Stomach smooth muscle (tissue), 2 donors: Measurements from ENCODE around the gene SDHB.

ENCODE experiments used
- H3K27ac ChIP-seq: one replicate; pipeline ENCODE4 v1.7.0; 2013; ENCODE audit warnings: mild to moderate bottlenecking, low read length, inconsistent platforms
- H3K27me3 ChIP-seq, 2 donors: one replicate each; pipeline ENCODE4 v1.7.0; 2013; ENCODE audit warnings: low read length in 2 of 2; ENCODE audit not compliant: insufficient read depth in 2 of 2, control insufficient read depth in 1 of 2
- H3K36me3 ChIP-seq, 2 donors: one replicate each; pipeline ENCODE4 v1.7.0; 2013; ENCODE audit warnings: low read length in 2 of 2; ENCODE audit not compliant: control insufficient read depth in 2 of 2, insufficient read depth in 2 of 2
- H3K4me1 ChIP-seq: one replicate; pipeline ENCODE4 v1.7.0; 2013; ENCODE audit warnings: low read length; ENCODE audit not compliant: control insufficient read depth, insufficient read depth
- H3K4me3 ChIP-seq, 2 donors: one replicate each; pipeline ENCODE4 v1.7.0; 2013; ENCODE audit warnings: low read length in 2 of 2
- H3K9ac ChIP-seq, 2 donors: one replicate each; pipeline ENCODE4 v1.7.0; 2013; ENCODE audit warnings: low read length in 2 of 2, mild to moderate bottlenecking in 1 of 2
- H3K9me3 ChIP-seq, 2 donors: one replicate each; pipeline ENCODE4 v1.7.0; 2013; ENCODE audit warnings: low read length in 2 of 2; ENCODE audit not compliant: control insufficient read depth in 2 of 2
- donor health status: healthy.
- donor health status: Pancreatic carcinoma.

SDHB gene

DNA sequence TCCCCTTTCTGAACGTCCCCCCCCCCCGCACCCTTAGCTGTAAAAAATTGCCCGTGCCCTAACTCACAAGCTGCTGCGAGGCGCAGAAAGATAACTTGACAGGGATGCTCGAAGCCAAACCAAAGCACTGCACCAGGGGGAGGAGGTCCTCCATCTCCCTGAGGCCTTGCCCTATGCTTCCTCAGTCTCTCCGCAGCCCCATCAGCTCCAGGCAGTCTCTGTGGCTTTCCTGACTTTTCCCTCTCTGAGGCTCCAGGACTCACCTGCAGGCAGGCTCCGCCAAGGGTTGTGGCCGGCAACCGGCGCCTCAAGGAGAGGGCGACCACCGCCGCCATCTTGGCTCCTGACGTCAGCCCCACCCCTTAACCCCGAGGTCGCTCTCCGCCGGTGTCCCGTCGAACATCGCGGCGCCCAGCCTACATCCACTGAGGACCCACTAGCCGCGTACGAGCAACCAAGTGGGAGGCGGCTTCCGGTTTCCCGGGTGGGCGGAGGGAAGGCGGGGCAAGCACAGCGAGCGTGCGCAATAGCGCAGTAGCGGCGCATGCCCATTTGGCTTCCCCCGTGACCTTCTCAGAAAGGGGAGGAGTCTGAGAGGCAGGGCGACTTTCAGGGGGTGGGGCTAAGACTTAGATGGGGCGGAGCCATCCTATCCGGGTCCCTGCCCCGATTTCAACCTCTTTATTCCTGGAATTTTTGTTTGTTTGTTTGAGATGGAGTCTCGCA, at the start of gene SDHB:
Gene SDHB (minus strand): TSS at position 348 of the 726 bp plus-strand sequence. CDS start 13 bp downstream, at position 335.
- Histone ChIP-seq H3K9ac (peak within 1 kb of the TSS; percentile 96 to 98), H3K4me3 (peak within 1 kb of the TSS; percentile 99 to 100), H3K9me3 (no peaks in the 10 kb centered on the region), H3K4me1 (peaks cover 16% of the 10 kb centered on the region), H3K36me3 (peaks cover 6% of the 10 kb centered on the region in 2 donors), H3K27ac (peak within 1 kb of the TSS; percentile 88), H3K27me3 (no peaks in the 10 kb centered on the region)

DNA sequence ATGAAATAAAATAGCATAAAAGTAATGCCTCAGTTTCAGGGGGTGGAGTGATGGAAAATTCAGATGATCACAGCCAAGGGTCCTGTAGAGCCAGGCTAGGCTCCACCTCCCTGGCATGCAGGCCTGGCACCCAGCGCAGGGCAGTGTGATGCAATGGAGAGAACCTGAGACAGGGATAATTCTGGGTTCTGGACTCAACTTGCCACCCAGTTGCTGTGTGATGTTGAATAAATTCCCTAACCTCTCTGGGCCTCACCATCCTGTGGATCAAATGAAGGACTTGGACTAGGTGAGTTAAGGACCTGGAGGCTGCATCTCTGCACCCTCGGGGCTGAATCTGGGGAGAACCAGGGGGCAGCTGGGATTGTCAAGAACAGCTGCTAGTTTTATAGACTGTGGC, 48.4 kb upstream of the SDHB start:
- Histone ChIP-seq H3K36me3 (no peaks in the 10 kb centered on the region), H3K27me3 (peaks cover 0 to 2% of the 10 kb centered on the region in 2 donors), H3K9me3 (no peaks in the 10 kb centered on the region), H3K4me1 (no peaks in the 10 kb centered on the region), H3K9ac (no peak overlapping the region), H3K4me3 (no peak overlapping the region), H3K27ac (no peak overlapping the region)

DNA sequence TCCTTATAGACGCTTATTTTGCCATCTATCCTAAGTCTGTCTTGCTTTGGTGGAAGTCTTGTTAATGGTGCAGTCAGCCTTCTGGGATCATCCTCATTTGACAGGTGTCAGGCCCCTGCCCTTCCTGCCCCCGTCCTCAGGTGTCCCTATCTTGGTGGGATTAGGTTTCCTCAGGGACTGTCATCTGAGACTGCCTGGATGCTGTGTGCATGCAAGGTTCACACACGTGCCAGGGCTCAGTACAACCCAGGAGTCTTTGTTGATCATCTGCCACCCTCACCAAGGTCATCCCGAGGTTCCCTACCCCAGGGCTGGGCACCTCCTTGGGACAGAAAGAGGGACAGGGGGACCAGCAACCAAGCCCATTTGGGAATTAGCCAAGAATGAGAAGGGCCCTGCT, 47.4 kb upstream of the SDHB start:
- Histone ChIP-seq H3K4me1 (peaks cover 2% of the 10 kb centered on the region), H3K9ac (no peak overlapping the region), H3K9me3 (no peaks in the 10 kb centered on the region), H3K4me3 (no peak overlapping the region), H3K27me3 (no peaks in the 10 kb centered on the region), H3K27ac (no peak overlapping the region), H3K36me3 (no peaks in the 10 kb centered on the region)

DNA sequence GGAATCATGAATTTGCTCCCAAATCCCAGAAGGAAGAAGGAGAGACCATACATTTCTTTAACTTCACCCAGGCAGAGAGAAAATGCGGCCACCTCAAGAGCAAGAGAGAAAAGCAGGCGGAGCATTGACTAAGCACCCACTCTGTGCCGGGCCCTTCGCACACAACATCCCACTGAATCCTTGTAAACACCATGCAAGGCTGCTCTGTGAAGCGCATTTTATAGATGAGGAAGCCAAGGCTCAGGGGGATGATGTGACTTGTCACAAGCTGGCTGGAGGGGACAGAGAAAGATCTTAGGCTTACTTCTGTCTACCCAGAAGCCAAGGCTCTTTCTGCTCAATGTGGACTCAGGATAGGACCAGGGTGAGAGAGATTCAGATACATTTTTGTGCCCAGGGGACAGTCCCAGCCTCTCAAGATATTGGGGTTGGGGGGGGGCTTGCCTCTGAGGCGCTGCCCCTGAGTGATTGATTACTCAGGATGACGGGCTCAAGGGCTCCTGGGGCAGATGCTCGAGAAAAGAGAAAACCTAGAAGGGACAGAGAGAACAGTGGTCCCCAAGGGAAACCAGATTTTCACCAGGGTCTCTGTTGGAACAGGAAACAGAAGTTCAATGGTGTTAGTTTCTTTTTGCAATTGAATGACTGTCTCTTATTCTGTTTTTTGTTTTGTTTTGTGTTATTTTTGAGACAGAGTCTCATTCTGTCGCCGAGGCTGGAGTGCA, 45.9 kb upstream of the SDHB start:
- Histone ChIP-seq H3K36me3 (no peaks in the 10 kb centered on the region), H3K27ac (no peak overlapping the region), H3K27me3 (no peaks in the 10 kb centered on the region), H3K9ac (no peak overlapping the region), H3K4me3 (no peak overlapping the region), H3K4me1 (peaks cover 10% of the 10 kb centered on the region), H3K9me3 (no peaks in the 10 kb centered on the region)

DNA sequence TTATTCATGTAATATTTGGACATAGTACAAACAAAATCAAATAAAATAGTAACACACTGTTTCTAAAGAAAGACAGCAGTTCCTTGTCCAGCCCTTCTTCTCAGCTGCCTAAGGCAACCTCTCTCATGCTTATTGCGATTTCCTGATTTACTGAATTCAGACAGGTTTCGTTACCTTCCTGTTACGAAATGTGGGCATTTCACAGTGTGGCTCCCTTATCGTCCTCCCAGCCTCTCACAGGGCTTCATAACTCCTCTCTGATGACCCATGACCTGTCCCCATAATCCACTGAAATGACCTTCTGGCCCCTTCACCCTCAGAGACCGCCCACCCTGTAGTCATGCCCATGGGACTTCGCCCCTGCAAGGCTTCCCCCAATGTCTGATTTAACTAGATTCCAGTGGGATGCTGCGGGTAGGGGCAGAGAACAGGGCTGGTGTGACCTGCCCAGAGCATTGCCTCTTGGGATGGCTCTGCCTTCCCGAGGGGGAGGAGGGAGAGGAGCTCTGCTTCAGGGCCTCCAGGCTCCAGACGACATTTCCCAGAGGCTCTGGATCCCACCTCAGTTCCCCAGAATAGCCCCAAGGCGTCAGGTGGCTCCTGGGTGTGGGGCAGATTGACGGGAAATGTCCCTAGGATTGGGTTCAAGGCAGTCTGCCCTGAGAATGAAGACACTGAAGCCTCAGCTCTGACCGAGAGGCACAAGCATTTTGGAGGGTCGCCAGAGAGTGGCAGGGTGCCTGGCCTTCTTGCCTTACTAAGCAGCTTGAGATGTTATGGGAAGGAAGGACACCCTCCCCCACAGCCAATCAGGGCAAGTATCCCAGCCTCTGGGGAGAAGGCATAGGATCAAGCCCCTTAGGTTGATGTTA, 44.9 kb upstream of the SDHB start:
- no peaks in the 10 kb centered on the region for H3K27me3 ChIP-seq
- H3K4me3 ChIP-seq = no peak overlapping the region
- no peak overlapping the region for H3K9ac ChIP-seq
- no peak overlapping the region for H3K27ac ChIP-seq
- H3K9me3 ChIP-seq = no peaks in the 10 kb centered on the region
- H3K36me3 ChIP-seq = no peaks in the 10 kb centered on the region
- peaks cover 20% of the 10 kb centered on the region for H3K4me1 ChIP-seq

DNA sequence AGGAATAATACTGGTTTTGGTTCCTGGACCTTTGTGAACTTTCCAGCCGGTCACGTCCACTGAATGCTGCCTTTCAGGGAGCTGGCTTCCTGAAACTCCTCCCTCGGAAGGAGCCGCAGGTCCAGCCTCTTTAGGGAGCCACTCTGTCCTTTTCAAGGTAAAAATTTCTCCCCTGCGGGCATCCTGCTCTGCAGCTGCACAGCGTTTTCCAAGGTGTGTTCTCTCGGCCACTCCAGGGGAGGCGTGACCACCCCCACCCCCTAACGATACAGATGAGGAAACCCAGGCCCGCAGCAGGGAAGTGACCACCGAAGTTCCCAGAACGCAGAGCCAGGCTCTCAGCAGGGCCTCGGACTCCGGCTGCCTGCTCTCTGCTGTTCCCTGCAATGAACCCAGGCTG, 44.0 kb upstream of the SDHB start:
- Histone ChIP-seq H3K9me3 (no peaks in the 10 kb centered on the region), H3K36me3 (no peaks in the 10 kb centered on the region), H3K4me3 (no peak overlapping the region), H3K27me3 (no peaks in the 10 kb centered on the region), H3K27ac (no peak overlapping the region), H3K4me1 (peaks cover 21% of the 10 kb centered on the region), H3K9ac (no peak overlapping the region)

DNA sequence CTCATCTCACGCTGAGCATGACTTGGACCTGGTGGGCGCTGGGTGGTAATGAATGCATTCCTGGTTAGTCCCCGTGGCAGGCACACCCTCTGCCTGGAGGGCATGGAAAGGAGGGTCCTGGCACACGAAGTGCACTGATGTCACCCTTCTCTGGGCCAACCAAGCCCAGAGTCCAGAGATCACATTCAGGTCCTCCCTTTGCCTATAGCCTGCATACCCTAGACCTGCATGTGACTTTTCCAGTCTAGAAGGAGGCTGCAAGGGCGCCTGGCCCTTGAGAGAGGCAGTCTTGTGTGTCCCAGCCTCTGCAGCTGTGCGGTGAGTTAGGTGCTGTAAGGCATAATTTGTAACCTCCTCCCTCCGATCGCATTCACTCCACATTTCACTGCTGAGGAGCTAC, 43.3 kb upstream of the SDHB start:
- no peaks in the 10 kb centered on the region for H3K36me3 ChIP-seq
- no peak overlapping the region for H3K4me3 ChIP-seq
- H3K27ac ChIP-seq = no peak overlapping the region
- H3K9me3 ChIP-seq = no peaks in the 10 kb centered on the region
- no peaks in the 10 kb centered on the region for H3K27me3 ChIP-seq
- peaks cover 21% of the 10 kb centered on the region for H3K4me1 ChIP-seq
- H3K9ac ChIP-seq = no peak overlapping the region

DNA sequence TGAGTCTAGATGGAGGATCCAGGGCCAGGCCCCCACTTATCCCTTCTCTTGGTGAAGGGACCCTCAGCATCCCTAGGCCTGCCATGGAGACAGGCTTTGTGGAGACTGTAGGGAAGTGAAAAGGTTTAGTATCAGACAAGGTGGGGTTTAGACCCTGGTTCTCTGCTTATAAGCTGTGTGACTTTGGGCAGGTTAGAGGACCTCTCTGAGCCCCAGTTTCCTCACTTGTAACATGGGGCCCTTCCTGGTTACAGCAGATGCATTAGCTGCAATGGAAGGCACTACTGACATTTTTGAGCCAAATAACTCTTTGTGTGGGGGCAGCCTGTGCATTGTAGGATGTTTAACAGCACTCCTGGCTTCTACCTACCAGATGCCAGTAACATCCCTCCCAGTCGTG, 42.8 kb upstream of the SDHB start:
- H3K4me3 ChIP-seq = no peak overlapping the region
- H3K36me3 ChIP-seq = no peaks in the 10 kb centered on the region
- peaks cover 23% of the 10 kb centered on the region for H3K4me1 ChIP-seq
- no peaks in the 10 kb centered on the region for H3K27me3 ChIP-seq
- H3K9me3 ChIP-seq = no peaks in the 10 kb centered on the region
- no peak overlapping the region for H3K27ac ChIP-seq
- no peak overlapping the region for H3K9ac ChIP-seq

DNA sequence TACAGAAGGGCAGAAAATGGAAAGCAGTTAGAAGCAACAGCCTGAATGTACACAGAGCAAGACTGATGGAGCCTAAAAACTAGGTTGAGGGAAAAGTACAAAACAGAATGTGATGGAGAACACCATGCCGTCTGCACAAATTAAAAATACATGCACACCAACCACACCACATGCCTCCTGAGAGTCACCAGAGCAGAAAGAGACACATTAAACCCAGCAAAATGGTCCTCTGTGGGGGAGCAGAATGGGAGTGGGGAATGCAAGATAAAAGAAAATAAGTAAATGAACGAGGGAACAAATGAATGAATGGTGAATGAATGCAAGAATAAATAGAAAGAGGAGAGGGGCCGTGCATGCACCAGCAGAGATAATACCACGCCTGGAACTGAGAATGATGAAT, 41.3 kb upstream of the SDHB start:
- no peaks in the 10 kb centered on the region for H3K9me3 ChIP-seq
- H3K4me1 ChIP-seq = peaks cover 33% of the 10 kb centered on the region
- H3K9ac ChIP-seq = no peak overlapping the region
- no peak overlapping the region for H3K4me3 ChIP-seq
- H3K36me3 ChIP-seq = no peaks in the 10 kb centered on the region
- H3K27me3 ChIP-seq = no peaks in the 10 kb centered on the region
- no peak overlapping the region for H3K27ac ChIP-seq

DNA sequence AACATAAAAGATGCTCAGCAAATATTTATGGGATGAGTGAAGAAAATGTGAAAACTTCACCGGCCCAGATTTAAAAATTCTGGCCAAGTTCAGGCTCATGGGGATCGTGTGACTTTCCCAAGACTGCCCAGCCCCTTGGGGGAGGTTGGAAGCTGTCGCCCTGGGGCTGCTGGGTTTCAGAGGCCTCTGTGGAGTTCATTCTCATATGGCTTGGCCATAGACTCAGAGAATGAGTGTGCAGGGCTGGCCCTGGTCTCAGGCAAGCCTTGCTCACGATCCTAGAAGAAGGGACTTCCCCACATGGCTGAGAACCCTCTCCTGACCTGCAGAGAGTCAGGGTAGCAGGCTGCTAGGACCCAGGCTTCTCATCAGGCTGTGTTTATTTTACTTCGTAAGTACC, 40.8 kb upstream of the SDHB start:
- H3K4me3 ChIP-seq = no peak overlapping the region
- H3K9me3 ChIP-seq = no peaks in the 10 kb centered on the region
- no peak overlapping the region for H3K9ac ChIP-seq
- H3K27me3 ChIP-seq = no peaks in the 10 kb centered on the region
- peaks cover 33% of the 10 kb centered on the region for H3K4me1 ChIP-seq
- no peaks in the 10 kb centered on the region for H3K36me3 ChIP-seq
- H3K27ac ChIP-seq = no peak overlapping the region
